Mucosa of rectum (tissue), 2 donors: ENCODE results near the gene H3-3A.
A peak's percentile ranks its signal among the peaks of the same experiment; 100 is the strongest.

Source experiments
- H3K27ac ChIP-seq, 2 donors: one replicate each; pipeline ENCODE4 v1.7.0; 2013; ENCODE audit warnings: inconsistent platforms in 2 of 2, low read depth in 2 of 2, low read length in 2 of 2
- H3K27me3 ChIP-seq, 2 donors: one replicate each; pipeline ENCODE4 v1.7.0; 2013; ENCODE audit warnings: low read length in 2 of 2; ENCODE audit not compliant: control insufficient read depth in 2 of 2, insufficient read depth in 2 of 2
- H3K36me3 ChIP-seq, 2 donors: one replicate each; pipeline ENCODE4 v1.7.0; 2013; ENCODE audit warnings: low read length in 2 of 2; ENCODE audit not compliant: control insufficient read depth in 2 of 2, insufficient read depth in 2 of 2
- H3K4me1 ChIP-seq, 2 donors: one replicate each; pipeline ENCODE4 v1.7.0; 2013; ENCODE audit warnings: low read length in 2 of 2, mild to moderate bottlenecking in 1 of 2; ENCODE audit not compliant: control insufficient read depth in 2 of 2, insufficient read depth in 2 of 2
- H3K4me3 ChIP-seq, 2 donors: one replicate each; pipeline ENCODE4 v1.7.0; 2013; ENCODE audit warnings: low read length in 2 of 2
- H3K9ac ChIP-seq, 2 donors: one replicate each; pipeline ENCODE4 v1.7.0; 2013; ENCODE audit warnings: low read length in 2 of 2, low read depth in 1 of 2, mild to moderate bottlenecking in 1 of 2
- H3K9me3 ChIP-seq, 2 donors: one replicate each; pipeline ENCODE4 v1.7.0; 2013; ENCODE audit warnings: low read length in 2 of 2; ENCODE audit not compliant: control insufficient read depth in 2 of 2
- donor health status: healthy.
- donor health status: Normal muscosa, but diverticular disease.

Gene H3-3A

GRCh38 chr1:226110249-226111097 lies 48.0 kb downstream of the H3-3A start:
- Histone ChIP-seq H3K9ac (peak overlapping the region; percentile 75 to 87), H3K4me3 (peak overlapping the region; percentile 72 to 77), H3K4me1 (peaks cover 13 to 14% of the 10 kb centered on the region in 2 donors), H3K27ac (peak overlapping the region; percentile 93 to 96), H3K36me3 (no peaks in the 10 kb centered on the region), H3K27me3 (no peaks in the 10 kb centered on the region), H3K9me3 (no peaks in the 10 kb centered on the region)

- Histone ChIP-seq H3K9me3 (no peaks in the 10 kb centered on the region), H3K4me1 (peaks cover 13 to 14% of the 10 kb centered on the region in 2 donors), H3K9ac (peak overlapping the region; percentile 75 to 87), H3K36me3 (no peaks in the 10 kb centered on the region), H3K27ac (peak overlapping the region; percentile 93 to 96), H3K4me3 (peak overlapping the region; percentile 72 to 77), H3K27me3 (no peaks in the 10 kb centered on the region)
Measured at GRCh38 chr1:226111098-226111882, 48.8 kb downstream of the H3-3A start.

GRCh38 chr1:226111883-226112261 lies 49.4 kb downstream of the H3-3A start:
- Histone ChIP-seq H3K27ac (no peak overlapping the region), H3K4me3 (no peak overlapping the region), H3K4me1 (peaks cover 13 to 14% of the 10 kb centered on the region in 2 donors)

GRCh38 chr1:226112626-226113025 lies 50.1 kb downstream of the H3-3A start:
- H3K27ac ChIP-seq, result no peak overlapping the region
- H3K4me1 ChIP-seq, result peaks cover 13 to 14% of the 10 kb centered on the region in 2 donors

More at GRCh38 chr1:226111883-226112261, 49.4 kb downstream of the H3-3A start:
- no peaks in the 10 kb centered on the region for H3K27me3 ChIP-seq
- peak overlapping the region in 1 of 2 donors; percentile 12 for H3K9ac ChIP-seq
- no peaks in the 10 kb centered on the region for H3K36me3 ChIP-seq
- H3K9me3 ChIP-seq, result no peaks in the 10 kb centered on the region

GRCh38 chr1:226116673-226117072 lies 54.2 kb downstream of the H3-3A start:
- H3K4me1 ChIP-seq, result peaks cover 7% of the 10 kb centered on the region in 2 donors
- no peak overlapping the region for H3K27ac ChIP-seq
- H3K9ac ChIP-seq, result no peak overlapping the region
- no peak overlapping the region for H3K4me3 ChIP-seq
- H3K27me3 ChIP-seq, result no peaks in the 10 kb centered on the region
- no peaks in the 10 kb centered on the region for H3K36me3 ChIP-seq
- H3K9me3 ChIP-seq, result no peaks in the 10 kb centered on the region

More at GRCh38 chr1:226112626-226113025, 50.1 kb downstream of the H3-3A start:
- no peaks in the 10 kb centered on the region for H3K9me3 ChIP-seq
- H3K4me3 ChIP-seq, result no peak overlapping the region
- no peaks in the 10 kb centered on the region for H3K27me3 ChIP-seq
- no peaks in the 10 kb centered on the region for H3K36me3 ChIP-seq
- H3K9ac ChIP-seq, result no peak overlapping the region

- Histone ChIP-seq H3K36me3 (no peaks in the 10 kb centered on the region), H3K9ac (no peak overlapping the region), H3K27ac (no peak overlapping the region), H3K27me3 (no peaks in the 10 kb centered on the region), H3K4me3 (no peak overlapping the region), H3K9me3 (no peaks in the 10 kb centered on the region), H3K4me1 (peaks cover 5 to 7% of the 10 kb centered on the region in 2 donors)
Measured at GRCh38 chr1:226117330-226117729, 54.8 kb downstream of the H3-3A start.

GRCh38 chr1:226118357-226118756 lies 55.8 kb downstream of the H3-3A start:
- Histone ChIP-seq H3K4me3 (no peak overlapping the region), H3K36me3 (no peaks in the 10 kb centered on the region), H3K4me1 (peaks cover 7 to 10% of the 10 kb centered on the region in 2 donors), H3K27me3 (no peaks in the 10 kb centered on the region), H3K9ac (no peak overlapping the region), H3K9me3 (no peaks in the 10 kb centered on the region), H3K27ac (no peak overlapping the region)

- Histone ChIP-seq H3K36me3 (no peaks in the 10 kb centered on the region), H3K4me1 (peaks cover 16 to 18% of the 10 kb centered on the region in 2 donors), H3K9ac (no peak overlapping the region), H3K27ac (no peak overlapping the region), H3K27me3 (no peaks in the 10 kb centered on the region), H3K9me3 (no peaks in the 10 kb centered on the region), H3K4me3 (no peak overlapping the region)
Measured at GRCh38 chr1:226119169-226119568, 56.7 kb downstream of the H3-3A start.

GRCh38 chr1:226120398-226120797 lies 57.9 kb downstream of the H3-3A start:
- H3K9ac ChIP-seq, result no peak overlapping the region
- no peaks in the 10 kb centered on the region for H3K27me3 ChIP-seq
- no peaks in the 10 kb centered on the region for H3K36me3 ChIP-seq
- peaks cover 27 to 30% of the 10 kb centered on the region in 2 donors for H3K4me1 ChIP-seq
- H3K9me3 ChIP-seq, result no peaks in the 10 kb centered on the region
- no peak overlapping the region for H3K4me3 ChIP-seq
- no peak overlapping the region for H3K27ac ChIP-seq

- Histone ChIP-seq H3K9ac (peak overlapping the region; percentile 54 to 89), H3K9me3 (no peaks in the 10 kb centered on the region), H3K36me3 (no peaks in the 10 kb centered on the region), H3K27ac (peak overlapping the region; percentile 98), H3K27me3 (no peaks in the 10 kb centered on the region), H3K4me1 (peaks cover 33 to 34% of the 10 kb centered on the region in 2 donors), H3K4me3 (peak overlapping the region; percentile 67 to 72)
Measured at GRCh38 chr1:226121049-226121586, 58.6 kb downstream of the H3-3A start.
